ENCODE data around the gene PHF10.

PHF10 gene

GRCh38 chr6:169669889-169670288 is 54.4 kb downstream of the PHF10 start:
- DNase-seq = peak; percentile 24

- DNase-seq = no peak
Measured at GRCh38 chr6:169669147-169669546, 55.2 kb downstream of the PHF10 start.

- no peak for DNase-seq
Measured at GRCh38 chr6:169668203-169668847, 56.0 kb downstream of the PHF10 start.

GRCh38 chr6:169667716-169668115 is 56.6 kb downstream of the PHF10 start:
- DNase-seq = no peak

- DNase-seq = no peak
Measured at GRCh38 chr6:169666441-169666840, 57.9 kb downstream of the PHF10 start.

GRCh38 chr6:169665289-169665688 is 59.0 kb downstream of the PHF10 start:
- no peak for DNase-seq

GRCh38 chr6:169664227-169664626 is 60.1 kb downstream of the PHF10 start:
- no peak for DNase-seq

GRCh38 chr6:169663468-169663867 is 60.8 kb downstream of the PHF10 start:
- DNase-seq = no peak

GRCh38 chr6:169661391-169661756 is 62.9 kb downstream of the PHF10 start:
- DNase-seq = no peak

- no peak for DNase-seq
Measured at GRCh38 chr6:169660751-169661390, 63.4 kb downstream of the PHF10 start.

- DNase-seq = no peak
Measured at GRCh38 chr6:169659820-169660610, 64.3 kb downstream of the PHF10 start.

GRCh38 chr6:169657284-169657610 is 67.1 kb downstream of the PHF10 start:
- no peak for DNase-seq

- DNase-seq = no peak
Measured at GRCh38 chr6:169656546-169657283, 67.6 kb downstream of the PHF10 start.

GRCh38 chr6:169654598-169655391 is 69.5 kb downstream of the PHF10 start:
- DNase-seq = peak; percentile 68
